GM18873 (cell line): Measurements from ENCODE around the gene TEKT2.

Source experiments
- ATAC-seq: cut with Tn5 transposase; IDR thresholded peaks from one replicate; pipeline ENCODE4 v1.9.1; 2021; ENCODE audit warnings: mild to moderate bottlenecking, moderate library complexity, moderate number of reproducible peaks; ENCODE audit not compliant: unreplicated experiment, low FRiP score

Gene TEKT2

GRCh38 chr1:36126797-36127500, 43.1 kb downstream of the TEKT2 start:
- no peak for ATAC-seq

- no peak for ATAC-seq
These were observed 44.4 kb downstream of the TEKT2 start for GRCh38 chr1:36128126-36128904.

- no peak for ATAC-seq
These were observed 45.0 kb downstream of the TEKT2 start for GRCh38 chr1:36128905-36129206.

GRCh38 chr1:36132029-36132428, 48.1 kb downstream of the TEKT2 start:
- ATAC-seq = no peak

- no peak for ATAC-seq
These were observed 49.6 kb downstream of the TEKT2 start for GRCh38 chr1:36133484-36133883.

GRCh38 chr1:36134031-36134430, 50.1 kb downstream of the TEKT2 start:
- no peak for ATAC-seq

- ATAC-seq = no peak
These were observed 50.8 kb downstream of the TEKT2 start for GRCh38 chr1:36134505-36135329.

- ATAC-seq = no peak
These were observed 51.4 kb downstream of the TEKT2 start for GRCh38 chr1:36135330-36135667.

- ATAC-seq = no peak
These were observed 51.9 kb downstream of the TEKT2 start for GRCh38 chr1:36135796-36136195.

- ATAC-seq = no peak
These were observed 52.6 kb downstream of the TEKT2 start for GRCh38 chr1:36136535-36136934.

GRCh38 chr1:36137226-36137625, 53.3 kb downstream of the TEKT2 start:
- ATAC-seq = no peak

- no peak for ATAC-seq
These were observed 53.9 kb downstream of the TEKT2 start for GRCh38 chr1:36137776-36138175.
